ENCODE data around the gene FGF7. TPM values are rescaled to one million over a fixed set of nuclear protein-coding genes. Genes with fewer than 3 reads are reported as not detected.

FGF7 gene
- total and polyA plus RNA-seq, 2 donors from 2014 or later, result 3.8 to 23.8 TPM

GRCh38 chr15:49528289-49528688, 105.2 kb downstream of the FGF7 start:
- Histone ChIP-seq H3K9me3 (ENCODE audit: control insufficient read depth in 2 of 3, insufficient read depth in 1 of 3, low read length in 3 of 3) (no peaks in the 10 kb centered on the region), H3K9ac (ENCODE audit: low read length in 3 of 3) (no peak overlapping the region), H3K27me3 (ENCODE audit: control insufficient read depth, insufficient read depth, low read length) (no peaks in the 10 kb centered on the region), H3K27ac (ENCODE audit: low read depth in 2 of 2, low read length in 2 of 2) (no peak overlapping the region), H3K36me3 (ENCODE audit: control insufficient read depth in 2 of 3, insufficient read depth in 3 of 3, low read length in 3 of 3) (no peaks in the 10 kb centered on the region), H3K4me1 (ENCODE audit: control insufficient read depth in 2 of 3, insufficient read depth in 2 of 3, low read depth in 1 of 3, low read length in 3 of 3) (no peaks in the 10 kb centered on the region), H3K4me3 (ENCODE audit: low read length in 3 of 3) (no peak overlapping the region)
- intact Hi-C loops (cut with DNase I), result no loop called here
- DNase-seq, result no peak
- TF ChIP-seq CTCF (IDR thresholded peaks at IDR 0.05; ENCODE audit: borderline replicate concordance, extremely low read depth, insufficient read depth), result no peak
- FAIRE-seq, result no peak

- peaks cover 0 to 6% (median 0%) of the 10 kb centered on the region in 3 donors for H3K9me3 ChIP-seq (ENCODE audit: control insufficient read depth in 2 of 3, insufficient read depth in 1 of 3, low read length in 3 of 3)
- no peaks in the 10 kb centered on the region for H3K36me3 ChIP-seq (ENCODE audit: control insufficient read depth in 2 of 3, insufficient read depth in 3 of 3, low read length in 3 of 3)
- DNase-seq (no peak), FAIRE-seq (no peak)
- H3K4me1 ChIP-seq (ENCODE audit: control insufficient read depth in 2 of 3, insufficient read depth in 2 of 3, low read depth in 1 of 3, low read length in 3 of 3), result no peaks in the 10 kb centered on the region
- no peaks in the 10 kb centered on the region for H3K27me3 ChIP-seq (ENCODE audit: control insufficient read depth, insufficient read depth, low read length)
- H3K4me3 ChIP-seq (ENCODE audit: low read length in 3 of 3), result no peak overlapping the region
- H3K9ac ChIP-seq (ENCODE audit: low read length in 3 of 3), result no peak overlapping the region
- intact Hi-C loops (cut with DNase I), result no loop called here
- no peak for TF ChIP-seq CTCF (IDR thresholded peaks at IDR 0.05; ENCODE audit: borderline replicate concordance, extremely low read depth, insufficient read depth)
- no peak overlapping the region for H3K27ac ChIP-seq (ENCODE audit: low read depth in 2 of 2, low read length in 2 of 2)
Observed at GRCh38 chr15:49530092-49530491, 107.0 kb downstream of the FGF7 start.

Other genes starting within 250 kb of the FGF7 start
- 11.7 TPM for gene FAM227B, start 197.6 kb downstream of the FGF7 start, total RNA-seq
- gene FAM227B, start 197.6 kb downstream of the FGF7 start, polyA plus RNA-seq (ENCODE audit: insufficient read depth, low read depth, low replicate concordance), result 12.2 TPM
- 29.0 TPM for gene DTWD1, start 197.8 kb downstream of the FGF7 start, total RNA-seq
- 15.7 TPM for gene DTWD1, start 197.8 kb downstream of the FGF7 start, polyA plus RNA-seq (ENCODE audit: insufficient read depth, low read depth, low replicate concordance)

Data from kidney (tissue), 14 donors.